GM19328 (cell line): ENCODE results near the gene RTN4RL2.

Experiments
- ATAC-seq: cut with Tn5 transposase; IDR thresholded peaks from one replicate; pipeline ENCODE4 v1.9.1; 2021; ENCODE audit warnings: mild to moderate bottlenecking, moderate library complexity; ENCODE audit not compliant: unreplicated experiment

RTN4RL2 gene

DNA sequence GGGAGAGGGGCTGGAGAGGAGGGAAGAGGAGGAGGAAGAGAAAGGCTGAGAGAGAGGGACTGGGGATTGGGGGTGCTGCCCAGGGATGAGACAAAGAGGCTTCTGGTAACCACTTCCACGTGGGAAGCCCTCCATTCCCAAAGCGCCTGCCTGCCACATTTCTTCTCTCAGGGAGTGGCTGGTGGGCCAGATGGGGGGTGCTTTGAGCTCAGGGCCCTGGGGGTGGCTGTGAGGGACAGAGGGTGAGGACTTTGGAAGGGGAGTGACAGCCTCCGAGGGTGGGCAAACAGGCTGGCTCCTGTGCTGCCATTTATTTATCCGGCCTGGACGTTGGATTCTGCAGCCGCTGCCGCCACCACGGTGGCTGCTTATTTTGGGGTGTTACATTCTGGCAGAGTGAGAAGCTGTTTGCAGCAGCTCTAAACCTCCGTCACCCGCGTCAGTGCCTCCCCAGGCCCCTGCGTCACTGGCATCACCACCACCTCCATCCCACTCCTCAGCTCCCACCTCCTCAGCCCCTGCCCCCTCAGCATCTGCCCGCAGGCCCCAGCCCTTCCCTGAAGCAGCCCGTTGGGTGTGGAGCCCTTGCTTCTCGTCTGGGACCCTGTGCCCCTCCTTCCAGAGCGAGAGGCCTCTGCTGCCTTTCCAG lies 1.6 kb downstream of the RTN4RL2 start:
- ATAC-seq: no peak

DNA sequence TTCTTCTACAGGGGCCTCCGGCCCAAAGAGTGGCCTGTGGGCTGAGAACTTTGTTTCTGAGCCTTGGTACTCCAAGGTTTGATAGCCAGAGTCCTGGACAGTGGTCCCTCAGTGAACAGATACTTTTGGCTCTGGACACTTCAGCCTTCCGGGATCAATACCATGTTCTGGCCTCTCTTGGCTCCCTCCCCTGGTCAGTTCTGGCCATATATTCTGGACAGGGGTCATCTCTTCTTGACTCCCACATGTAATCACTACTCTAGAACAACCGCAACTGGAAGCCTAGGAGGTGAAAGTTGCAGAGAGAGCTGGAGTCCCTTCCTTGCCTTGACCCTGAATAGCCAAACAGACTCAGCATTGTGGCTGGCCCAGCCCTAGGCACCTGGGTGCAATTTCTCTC lies 2.3 kb downstream of the RTN4RL2 start:
- ATAC-seq: no peak

DNA sequence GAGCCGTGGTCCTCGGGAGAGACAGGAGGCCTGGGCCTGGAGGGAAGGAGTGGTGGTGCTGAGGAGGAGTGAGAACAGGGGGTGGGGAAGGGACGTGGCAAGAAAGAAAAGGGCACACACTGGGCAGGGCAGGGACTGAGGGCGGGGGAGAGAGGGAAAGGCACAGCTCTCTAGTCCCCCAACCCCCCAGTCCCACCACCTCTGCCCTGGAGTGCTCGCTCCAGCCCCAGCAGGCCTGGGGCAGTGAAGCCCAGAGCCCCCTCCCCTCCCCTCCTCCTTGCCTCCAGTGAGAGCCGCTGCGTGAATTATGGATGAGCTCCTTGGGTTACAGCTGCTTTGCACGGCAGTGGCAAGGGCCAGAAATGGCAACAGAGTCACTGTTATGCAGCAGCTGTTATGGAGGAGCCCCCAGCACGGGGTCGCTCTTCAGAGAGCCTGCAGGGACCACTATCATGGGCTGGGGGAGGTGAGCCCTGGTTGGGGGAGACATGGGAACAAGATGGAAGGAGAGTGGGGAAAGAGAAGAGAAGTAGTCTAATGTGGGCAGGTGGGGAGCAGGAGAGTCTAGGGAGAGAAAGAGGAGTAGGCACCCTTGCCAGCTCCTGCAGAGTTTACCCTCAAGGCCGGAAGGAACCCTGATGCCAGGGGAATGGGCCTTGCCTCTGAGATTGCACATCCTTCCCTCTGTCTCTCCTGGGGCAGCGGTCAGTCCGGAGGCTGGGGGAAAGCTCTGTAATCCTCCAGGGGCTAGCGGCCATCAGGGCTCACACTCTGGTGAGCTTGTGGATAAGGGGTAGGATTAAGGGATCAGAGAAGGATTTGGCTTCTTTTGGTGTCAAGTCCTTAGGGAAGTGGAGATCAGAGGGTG lies 3.6 kb downstream of the RTN4RL2 start:
- no peak for ATAC-seq

DNA sequence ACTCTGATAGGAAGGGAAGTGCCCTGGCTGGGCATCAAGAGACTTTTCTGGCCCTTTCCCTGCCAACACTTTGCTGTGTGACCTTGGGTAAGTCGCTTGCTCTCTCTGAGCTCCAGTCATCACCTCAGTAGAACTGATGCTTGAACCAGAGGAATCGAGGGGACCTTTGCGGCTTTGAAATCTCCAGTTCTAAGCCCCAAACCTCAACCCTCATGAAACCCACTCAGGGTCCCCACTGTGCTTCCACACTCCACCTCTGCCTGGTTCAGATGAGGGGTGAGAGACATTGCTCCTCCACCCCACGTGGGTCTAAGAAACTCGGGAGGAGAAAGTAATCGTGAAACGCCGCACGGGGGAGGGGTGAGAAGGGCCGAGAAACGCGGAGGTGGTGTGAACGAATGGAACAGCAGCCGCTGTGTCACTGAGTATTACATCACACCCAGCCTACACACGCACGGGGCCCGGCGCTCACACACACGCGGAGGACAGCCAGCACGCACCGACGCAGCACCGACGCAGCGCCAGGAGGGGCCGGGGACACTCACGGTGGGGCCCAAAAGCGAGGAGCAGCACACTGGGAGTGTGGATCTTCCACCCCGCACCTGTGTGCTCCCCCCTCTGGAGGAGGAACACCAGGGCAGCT lies 4.3 kb downstream of the RTN4RL2 start:
- ATAC-seq: no peak

DNA sequence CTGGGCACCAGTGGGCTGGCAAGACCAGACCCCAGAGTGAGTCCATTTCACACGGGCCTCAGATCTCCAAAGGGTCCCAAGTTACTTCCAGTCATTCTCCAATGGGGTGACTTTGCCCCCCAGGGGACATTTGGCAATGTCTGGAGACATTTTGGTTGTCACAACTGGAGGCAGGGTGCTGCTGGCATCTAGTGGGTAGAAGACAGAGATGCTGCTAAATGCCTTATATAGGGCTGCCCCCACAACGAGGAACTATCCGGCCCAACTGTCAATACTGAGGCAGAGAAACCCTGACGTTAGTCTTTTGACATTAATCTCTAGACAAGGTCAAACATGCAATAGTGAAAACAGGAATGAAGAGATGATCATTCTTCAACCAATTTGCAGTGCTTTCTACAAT lies 6.4 kb downstream of the RTN4RL2 start:
- no peak for ATAC-seq

DNA sequence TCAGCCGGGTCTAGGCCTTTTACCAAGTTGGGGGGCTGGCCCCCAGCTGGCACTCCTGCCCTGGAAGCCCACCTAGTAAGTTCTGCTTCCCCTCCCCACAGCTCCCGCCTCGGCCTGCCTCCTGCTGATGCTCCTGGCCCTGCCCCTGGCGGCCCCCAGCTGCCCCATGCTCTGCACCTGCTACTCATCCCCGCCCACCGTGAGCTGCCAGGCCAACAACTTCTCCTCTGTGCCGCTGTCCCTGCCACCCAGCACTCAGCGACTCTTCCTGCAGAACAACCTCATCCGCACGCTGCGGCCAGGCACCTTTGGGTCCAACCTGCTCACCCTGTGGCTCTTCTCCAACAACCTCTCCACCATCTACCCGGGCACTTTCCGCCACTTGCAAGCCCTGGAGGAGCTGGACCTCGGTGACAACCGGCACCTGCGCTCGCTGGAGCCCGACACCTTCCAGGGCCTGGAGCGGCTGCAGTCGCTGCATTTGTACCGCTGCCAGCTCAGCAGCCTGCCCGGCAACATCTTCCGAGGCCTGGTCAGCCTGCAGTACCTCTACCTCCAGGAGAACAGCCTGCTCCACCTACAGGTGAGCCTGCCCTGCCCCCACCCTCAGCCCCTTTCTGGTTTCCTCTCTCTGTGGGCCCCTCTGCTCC lies 7.3 kb downstream of the RTN4RL2 start:
- no peak for ATAC-seq

DNA sequence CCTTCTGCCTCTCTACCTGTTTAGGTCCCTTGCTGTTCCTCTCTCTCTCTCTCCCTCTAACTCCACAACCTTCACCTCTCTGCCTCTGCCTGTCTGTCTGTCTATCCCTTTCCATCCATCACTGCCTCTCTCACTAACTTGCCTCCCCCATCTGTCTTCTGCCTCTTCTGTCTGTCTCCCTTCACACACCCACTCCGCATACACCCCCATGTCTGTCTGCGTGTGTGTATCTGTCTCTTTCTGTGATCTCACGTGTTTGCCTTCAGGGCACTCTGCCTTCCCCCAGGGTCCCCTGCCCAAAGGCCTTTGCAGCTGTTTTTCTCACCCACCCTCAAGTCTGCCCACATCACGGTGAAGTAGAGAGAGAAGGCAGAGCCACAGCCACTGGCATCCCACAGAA lies 7.9 kb downstream of the RTN4RL2 start:
- ATAC-seq: no peak

DNA sequence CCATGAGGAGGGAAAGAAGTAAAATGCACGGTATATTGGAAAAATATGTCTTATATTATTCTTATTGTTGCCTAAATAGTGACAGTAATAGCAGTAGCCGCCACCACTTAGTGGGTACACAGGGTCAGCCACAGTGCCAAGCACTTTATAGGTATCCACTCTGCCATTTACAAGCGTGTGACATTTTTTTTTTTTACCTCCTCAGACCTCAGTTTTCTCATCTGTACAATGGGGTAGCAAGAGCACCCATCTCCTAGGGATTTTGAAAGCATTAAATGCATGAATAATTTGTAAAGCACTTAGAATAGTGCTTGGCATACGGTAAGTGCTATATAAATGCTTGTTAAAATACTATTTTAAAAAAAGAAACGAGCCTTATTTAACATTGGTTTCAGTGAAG lies 8.9 kb downstream of the RTN4RL2 start:
- ATAC-seq: no peak

DNA sequence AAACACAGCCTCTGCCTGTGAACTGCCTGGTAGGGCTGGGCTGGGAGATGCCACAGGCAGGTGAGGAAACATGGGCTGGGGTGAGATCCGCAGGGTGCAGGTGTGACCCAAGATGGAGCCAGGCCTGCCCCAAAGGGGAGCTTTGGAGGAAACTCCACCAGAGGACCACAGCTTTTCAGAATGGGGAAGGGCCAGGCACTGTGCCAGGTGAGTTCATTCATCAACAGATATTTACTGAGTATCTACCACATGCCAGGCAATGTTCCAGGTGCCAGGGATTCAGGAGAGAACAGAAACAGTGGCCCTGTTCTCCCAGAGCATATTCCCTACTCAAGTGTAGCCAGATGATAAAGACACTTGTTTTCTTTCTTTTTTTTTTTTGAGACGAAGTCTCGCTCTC lies 11.2 kb downstream of the RTN4RL2 start:
- ATAC-seq: no peak

DNA sequence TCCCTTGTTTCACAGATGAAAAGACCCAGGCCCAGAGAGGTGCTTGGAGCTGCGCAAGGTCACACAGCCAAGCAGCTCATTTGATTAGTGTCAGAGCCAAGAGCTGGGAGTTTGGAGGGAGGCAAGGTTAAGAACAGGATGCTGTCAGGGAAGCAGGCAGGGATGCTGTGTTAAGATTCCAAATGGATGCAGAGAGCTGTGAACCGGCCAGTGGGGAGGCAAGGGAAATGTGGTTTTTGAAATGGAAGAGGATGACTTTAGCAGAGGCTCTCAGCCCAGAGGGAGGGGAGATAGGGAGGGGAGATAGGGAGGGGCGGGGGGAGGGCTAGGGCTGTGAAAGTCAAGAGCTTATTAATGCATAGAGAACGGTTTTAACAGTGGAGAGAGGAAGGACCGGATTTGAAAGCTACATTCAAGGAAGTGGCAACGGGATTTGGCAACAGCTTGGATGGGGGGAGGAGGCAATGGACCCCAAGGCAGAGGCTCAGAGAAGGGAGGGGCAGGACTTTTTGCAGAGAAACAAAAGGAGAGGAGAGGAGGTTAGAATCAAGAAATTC lies 13.0 kb downstream of the RTN4RL2 start:
- no peak for ATAC-seq

DNA sequence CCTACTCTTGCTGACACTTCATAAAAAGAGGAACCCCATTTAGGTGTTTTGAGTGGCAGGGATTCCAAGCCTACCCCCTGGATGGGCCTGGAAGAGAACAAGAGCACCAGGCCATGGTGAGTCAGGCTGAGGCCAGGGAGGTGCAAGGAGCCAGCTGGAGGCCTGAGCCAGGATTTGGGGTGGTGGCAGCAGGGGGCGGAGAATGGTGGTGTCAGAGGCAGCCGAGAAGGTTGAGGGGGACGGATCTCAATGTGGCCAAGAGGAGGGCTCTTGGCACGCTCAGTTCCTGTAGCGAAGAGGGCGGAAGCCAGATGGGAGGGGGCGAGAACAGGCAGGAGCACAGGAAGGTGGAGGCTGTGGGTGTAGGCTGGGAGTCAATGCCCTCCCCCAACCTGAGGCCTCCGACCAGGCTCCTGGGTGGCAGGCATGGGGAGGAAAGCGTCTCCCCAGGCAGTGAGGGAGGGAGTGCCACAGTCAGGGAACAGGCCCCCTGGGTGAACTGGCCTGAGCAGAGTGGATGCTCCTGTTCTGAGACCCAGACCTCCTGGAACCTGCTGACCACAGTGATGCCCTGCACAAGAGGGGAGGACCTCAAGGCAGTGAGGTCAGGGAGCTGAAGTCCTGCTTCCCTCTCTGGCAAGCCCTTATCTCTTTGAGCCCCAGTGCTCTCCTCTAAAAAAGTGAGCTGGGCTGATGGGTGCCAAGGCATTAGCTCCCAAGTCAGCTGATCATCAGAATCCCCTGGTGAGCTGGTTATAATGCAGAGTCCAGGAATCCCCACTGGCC lies 13.9 kb downstream of the RTN4RL2 start:
- ATAC-seq: no peak

DNA sequence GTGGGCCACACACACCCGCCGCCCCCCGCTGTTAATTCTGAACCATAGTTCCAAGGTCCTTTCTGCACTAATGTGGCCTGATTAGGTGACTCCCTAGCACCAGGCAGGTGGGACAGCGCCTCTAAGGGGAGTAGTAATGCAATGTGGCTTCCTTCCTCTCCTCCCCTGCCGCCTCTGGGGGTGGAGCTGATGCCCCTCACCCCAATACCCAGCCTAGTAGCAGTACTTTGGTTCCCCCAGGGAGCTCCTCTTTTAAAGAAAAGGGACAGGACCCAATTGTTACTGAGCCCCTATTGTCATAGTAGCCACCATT lies 14.4 kb downstream of the RTN4RL2 start:
- ATAC-seq: no peak

DNA sequence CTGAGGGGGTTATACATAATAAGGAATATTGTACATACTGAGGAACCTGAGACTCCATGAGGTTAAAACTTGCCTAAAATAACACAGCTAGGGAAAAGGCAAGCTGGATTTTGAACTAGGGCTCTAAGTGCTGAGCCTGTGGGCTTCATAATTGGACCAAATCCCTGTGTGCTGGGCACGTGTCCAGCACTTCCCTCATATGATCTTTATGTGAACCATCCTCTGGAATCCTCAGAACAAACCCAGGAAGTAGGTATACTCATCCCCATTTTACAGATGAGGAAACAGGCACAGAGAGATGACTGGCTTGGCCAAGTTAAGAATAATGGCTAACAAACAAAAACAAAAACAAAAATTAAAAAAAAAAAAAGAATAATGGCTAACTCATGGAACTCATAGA lies 14.9 kb downstream of the RTN4RL2 start:
- no peak for ATAC-seq

DNA sequence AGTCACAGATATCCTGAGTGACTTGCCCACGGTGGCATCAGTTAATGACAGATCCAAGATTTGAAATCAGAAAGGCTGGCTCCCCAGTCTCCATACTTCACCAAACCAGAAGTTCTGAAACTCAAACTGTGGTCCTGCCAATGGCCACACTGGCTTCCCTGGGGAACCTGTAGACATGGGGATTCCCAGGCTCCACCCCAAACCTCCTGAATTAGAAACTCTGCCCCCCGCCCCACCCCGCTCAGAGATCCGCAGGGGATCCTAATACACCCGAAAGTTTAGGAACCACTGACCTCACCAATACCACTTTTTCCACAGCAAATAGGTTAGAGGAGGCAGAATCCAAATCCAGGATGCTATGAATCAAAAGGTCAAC lies 15.3 kb downstream of the RTN4RL2 start:
- ATAC-seq: no peak

DNA sequence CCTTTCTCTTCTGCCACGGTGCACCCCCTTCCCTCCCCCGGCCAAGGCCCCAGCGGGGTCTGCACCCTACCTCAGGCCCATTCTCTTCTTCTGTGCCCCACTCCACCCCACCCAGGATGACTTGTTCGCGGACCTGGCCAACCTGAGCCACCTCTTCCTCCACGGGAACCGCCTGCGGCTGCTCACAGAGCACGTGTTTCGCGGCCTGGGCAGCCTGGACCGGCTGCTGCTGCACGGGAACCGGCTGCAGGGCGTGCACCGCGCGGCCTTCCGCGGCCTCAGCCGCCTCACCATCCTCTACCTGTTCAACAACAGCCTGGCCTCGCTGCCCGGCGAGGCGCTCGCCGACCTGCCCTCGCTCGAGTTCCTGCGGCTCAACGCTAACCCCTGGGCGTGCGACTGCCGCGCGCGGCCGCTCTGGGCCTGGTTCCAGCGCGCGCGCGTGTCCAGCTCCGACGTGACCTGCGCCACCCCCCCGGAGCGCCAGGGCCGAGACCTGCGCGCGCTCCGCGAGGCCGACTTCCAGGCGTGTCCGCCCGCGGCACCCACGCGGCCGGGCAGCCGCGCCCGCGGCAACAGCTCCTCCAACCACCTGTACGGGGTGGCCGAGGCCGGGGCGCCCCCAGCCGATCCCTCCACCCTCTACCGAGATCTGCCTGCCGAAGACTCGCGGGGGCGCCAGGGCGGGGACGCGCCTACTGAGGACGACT lies 15.9 kb downstream of the RTN4RL2 start:
- peak; percentile 36 for ATAC-seq

DNA sequence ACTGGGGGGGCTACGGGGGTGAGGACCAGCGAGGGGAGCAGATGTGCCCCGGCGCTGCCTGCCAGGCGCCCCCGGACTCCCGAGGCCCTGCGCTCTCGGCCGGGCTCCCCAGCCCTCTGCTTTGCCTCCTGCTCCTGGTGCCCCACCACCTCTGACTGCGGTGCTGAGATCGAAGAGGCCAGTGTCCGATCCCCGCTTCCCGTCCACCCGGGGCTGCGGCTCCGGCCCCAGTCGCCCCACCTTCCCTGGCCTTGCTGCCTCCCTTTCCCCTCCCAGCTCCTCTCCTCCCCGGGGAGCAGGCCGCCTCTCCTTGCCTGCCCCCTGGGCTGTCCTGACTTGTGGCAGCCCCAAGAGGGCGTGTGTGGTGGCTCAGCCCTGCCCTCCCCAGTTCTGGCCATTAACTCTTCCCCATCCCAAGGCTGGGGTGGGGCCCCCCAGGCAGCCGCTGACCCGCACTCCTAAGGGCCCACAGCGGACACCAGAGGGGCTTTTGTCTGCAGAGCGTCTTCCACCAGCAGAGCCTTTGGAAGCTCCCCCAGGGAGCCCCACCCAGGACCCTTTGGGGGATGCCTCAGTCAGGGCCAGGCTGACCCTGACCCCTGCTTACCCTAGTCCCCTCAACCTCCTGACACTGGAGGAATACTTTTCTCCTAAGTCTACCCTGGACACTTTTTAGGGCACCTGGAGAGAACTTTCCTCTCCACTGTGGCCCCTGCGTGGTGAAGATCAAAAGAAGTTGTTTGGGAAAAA lies 16.6 kb downstream of the RTN4RL2 start:
- peak; percentile 42 for ATAC-seq

DNA sequence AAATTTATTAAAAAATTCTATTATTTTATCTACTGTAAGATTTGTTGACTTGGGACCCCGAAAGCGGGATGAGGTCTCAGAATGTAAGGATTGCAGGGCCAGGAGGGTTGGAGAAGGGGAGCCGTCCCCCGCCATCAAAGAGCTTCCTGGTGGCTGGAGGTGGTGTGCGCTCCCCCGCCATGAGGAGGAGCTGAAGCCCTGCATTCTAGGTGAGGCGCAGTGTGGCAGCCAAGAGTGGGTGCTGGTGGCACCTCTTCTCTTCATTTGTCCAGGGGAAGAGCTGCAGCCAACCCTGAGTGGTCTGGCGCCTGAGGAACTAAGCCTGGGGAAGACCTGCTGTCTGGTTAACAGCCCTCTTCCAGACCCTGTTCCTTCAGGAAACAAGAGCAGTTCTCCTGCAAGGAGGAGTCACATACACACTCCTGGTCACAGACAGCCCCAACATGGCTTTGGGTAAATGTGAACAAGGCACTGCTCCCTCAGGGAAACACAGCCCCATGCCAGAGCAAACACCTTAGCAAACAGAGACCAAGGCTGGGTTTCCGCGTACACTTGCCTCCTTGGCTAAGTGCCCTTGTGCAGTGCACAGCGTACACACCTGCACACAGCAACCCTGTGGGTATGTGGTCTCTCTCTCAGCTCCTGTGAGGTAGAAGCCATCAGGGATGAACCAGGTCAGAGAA lies 17.3 kb downstream of the RTN4RL2 start:
- ATAC-seq: no peak

DNA sequence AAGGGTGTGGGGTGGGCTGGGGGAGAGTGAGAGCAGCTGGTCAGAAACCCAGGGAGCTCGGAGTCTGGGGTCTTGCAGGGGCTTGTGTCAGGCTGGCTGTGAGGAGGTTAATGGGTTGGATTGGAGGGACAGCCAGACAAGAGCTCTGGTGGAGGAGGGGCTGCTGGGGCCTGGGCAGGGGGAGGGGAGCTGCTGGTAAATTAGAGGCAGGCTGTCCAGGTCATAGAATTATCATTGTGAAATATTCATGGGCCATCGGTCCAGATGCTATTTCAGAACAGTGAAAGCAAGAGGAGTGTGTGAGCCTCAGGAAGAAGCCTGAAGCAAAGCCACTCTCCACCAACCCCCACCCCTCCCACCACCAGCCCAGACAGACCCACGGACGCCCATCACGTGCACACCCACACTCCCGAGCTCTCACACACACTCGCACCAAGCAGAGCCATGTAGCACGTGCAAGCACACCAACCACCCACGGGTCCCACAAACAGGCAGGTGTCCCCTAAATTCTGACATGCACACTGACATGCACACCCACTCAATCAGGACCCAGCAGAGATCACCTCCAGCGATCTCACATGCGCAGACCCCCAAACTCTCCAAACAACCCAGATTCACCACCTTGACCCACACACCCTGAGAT lies 18.8 kb downstream of the RTN4RL2 start:
- ATAC-seq: no peak
